Measurements from ENCODE around the gene SWT1.

- TF ChIP-seq CTCF (IDR thresholded peaks at IDR 0.05) (no peak), POLR2AphosphoS5 (IDR thresholded peaks at IDR 0.05; ENCODE audit: insufficient read depth in 1 of 2, low read depth in 1 of 2) (no peak)
These were observed 1.2 kb upstream of the SWT1 start for GRCh38 chr1:185155600-185156287.

All from vagina (tissue), 2 donors.